Neural crest cell (in vitro differentiated cells): ENCODE data around the gene ATG9A. TPM values are rescaled to one million over a fixed set of nuclear protein-coding genes. Genes with fewer than 3 reads are reported as not detected.

Experiments
- DNase-seq: peaks from one replicate; pipeline ENCODE4 v3.0.0; 2021; ENCODE audit warnings: low read depth, mixed read lengths, low spot score
- H3K27ac Mint-ChIP-seq: one replicate; pipeline ENCODE4 v1.8.0; 2021; ENCODE audit warnings: mild to moderate bottlenecking, mixed read lengths; ENCODE audit not compliant: unreplicated experiment
- H3K27me3 Mint-ChIP-seq: 2 replicates; pipeline ENCODE4 v1.8.0; 2021; ENCODE audit warnings: low read depth, mild to moderate bottlenecking, mixed read lengths
- H3K36me3 Mint-ChIP-seq: 2 replicates; pipeline ENCODE4 v1.8.0; 2021; ENCODE audit warnings: low read depth, mild to moderate bottlenecking, mixed read lengths
- H3K4me1 Mint-ChIP-seq: 2 replicates; pipeline ENCODE4 v1.8.0; 2021; ENCODE audit warnings: mixed read lengths
- H3K4me3 Mint-ChIP-seq: one replicate; pipeline ENCODE4 v1.8.0; 2021; ENCODE audit warnings: mild to moderate bottlenecking, mixed read lengths
- H3K9me3 Mint-ChIP-seq: 2 replicates; pipeline ENCODE4 v1.8.0; 2021; ENCODE audit warnings: mixed read lengths
- total RNA-seq: library from RNA; stranded (reverse); gene quantifications from 2 replicates; pipeline ENCODE4 v1.2.1, GENCODE V29; 2021
- TF ChIP-seq, protein P1 (sequence below): fragments of 200-600 bp; sonication (generic); conservative IDR thresholded peaks from 2 replicates; pipeline ENCODE4 v1.5.0; 2021; ENCODE audit warnings: antibody characterized with exemption, mild to moderate bottlenecking

Gene ATG9A
- total RNA-seq, 1 donor from 2014 or later: 42.0 TPM

DNA sequence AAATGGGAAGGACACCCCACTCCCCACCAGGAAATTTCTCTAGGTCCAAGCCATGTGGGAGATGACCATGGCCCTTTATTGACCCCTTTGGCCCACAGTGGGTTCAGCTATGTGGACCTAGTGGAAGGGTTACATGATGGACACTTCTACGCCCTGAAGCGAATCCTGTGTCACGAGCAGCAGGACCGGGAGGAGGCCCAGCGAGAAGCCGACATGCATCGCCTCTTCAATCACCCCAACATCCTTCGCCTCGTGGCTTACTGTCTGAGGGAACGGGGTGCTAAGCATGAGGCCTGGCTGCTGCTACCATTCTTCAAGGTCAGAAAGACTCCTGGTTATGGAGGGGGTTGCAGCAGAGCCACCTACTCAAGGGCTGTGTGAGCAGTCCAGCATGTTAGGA lies 17.1 kb upstream of the ATG9A start:
- Mint-ChIP-seq H3K4me1 (peaks cover 10% of the 10 kb centered on the region), H3K36me3 (no peaks in the 10 kb centered on the region), H3K27me3 (peaks cover 23% of the 10 kb centered on the region), H3K9me3 (no peaks in the 10 kb centered on the region), H3K27ac (no peak overlapping the region), H3K4me3 (peak overlapping the region; percentile 94)
- DNase-seq: no peak
- TF ChIP-seq, protein P1, sequence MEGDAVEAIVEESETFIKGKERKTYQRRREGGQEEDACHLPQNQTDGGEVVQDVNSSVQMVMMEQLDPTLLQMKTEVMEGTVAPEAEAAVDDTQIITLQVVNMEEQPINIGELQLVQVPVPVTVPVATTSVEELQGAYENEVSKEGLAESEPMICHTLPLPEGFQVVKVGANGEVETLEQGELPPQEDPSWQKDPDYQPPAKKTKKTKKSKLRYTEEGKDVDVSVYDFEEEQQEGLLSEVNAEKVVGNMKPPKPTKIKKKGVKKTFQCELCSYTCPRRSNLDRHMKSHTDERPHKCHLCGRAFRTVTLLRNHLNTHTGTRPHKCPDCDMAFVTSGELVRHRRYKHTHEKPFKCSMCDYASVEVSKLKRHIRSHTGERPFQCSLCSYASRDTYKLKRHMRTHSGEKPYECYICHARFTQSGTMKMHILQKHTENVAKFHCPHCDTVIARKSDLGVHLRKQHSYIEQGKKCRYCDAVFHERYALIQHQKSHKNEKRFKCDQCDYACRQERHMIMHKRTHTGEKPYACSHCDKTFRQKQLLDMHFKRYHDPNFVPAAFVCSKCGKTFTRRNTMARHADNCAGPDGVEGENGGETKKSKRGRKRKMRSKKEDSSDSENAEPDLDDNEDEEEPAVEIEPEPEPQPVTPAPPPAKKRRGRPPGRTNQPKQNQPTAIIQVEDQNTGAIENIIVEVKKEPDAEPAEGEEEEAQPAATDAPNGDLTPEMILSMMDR: no peak

DNA sequence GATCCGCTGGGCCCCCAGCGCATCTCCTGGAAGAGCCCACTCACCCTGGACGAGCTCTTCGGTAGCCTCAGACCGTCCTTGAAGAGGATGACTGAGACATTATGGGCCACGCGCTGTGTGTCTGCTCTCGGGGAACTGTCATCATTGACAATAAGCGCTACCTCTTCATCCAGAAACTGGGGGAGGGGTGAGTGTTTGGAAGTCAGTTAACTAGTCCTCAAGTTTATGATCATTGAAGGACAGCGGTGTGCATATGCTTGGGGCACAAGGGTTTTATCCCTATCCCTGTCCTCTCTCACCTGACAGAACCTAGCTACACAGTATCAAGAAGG lies 16.4 kb upstream of the ATG9A start:
- Mint-ChIP-seq H3K4me3 (peak overlapping the region; percentile 94), H3K9me3 (no peaks in the 10 kb centered on the region), H3K4me1 (peaks cover 10% of the 10 kb centered on the region), H3K27me3 (peaks cover 16% of the 10 kb centered on the region), H3K36me3 (no peaks in the 10 kb centered on the region), H3K27ac (peak overlapping the region; percentile 96)
- no peak for DNase-seq
- TF ChIP-seq, protein P1: no peak

DNA sequence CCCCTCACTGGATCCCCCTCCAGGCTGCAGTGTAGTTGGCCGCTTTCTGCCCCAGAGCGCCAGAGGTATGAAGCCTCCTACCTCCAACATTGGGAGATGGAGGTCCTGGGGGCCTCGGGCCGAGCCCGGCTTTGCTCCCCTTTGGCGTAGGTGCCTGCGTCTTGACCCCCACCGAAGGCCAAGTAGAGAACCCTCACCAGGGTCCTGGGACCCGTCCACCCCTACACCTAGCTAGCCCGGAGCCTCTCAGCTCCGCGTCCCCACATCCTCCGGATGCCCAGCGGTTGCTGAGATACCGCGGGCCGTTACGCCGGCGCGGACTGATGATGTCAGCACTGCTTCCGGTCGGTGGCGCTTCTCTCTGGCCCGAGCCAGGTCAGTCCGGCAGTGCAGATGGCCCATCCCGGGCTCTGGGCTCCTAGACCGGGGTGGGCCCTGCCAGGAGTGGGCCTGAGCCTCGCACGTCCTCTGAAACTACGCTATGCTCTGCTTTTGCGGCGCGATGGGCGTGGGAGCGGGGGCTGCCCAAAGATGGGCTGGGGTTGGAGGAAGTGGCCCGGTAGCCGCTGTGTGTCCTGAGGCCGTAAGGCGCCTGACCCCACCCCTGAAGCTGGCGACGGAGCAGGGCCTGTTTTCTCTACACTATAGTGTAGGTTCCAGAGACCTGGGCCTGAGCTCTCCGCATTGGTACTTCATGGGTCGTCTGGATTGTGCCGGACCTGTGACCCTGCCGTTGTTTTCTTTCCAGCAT lies 15.9 kb upstream of the ATG9A start, which contains the start of the genes GLB1L and STK16:
Gene GLB1L (minus strand): TSS at position 297 of the 751 bp plus-strand sequence. CDS start 1,871 bp downstream, outside the sequence.
Gene STK16 (plus strand): TSS at position 332 of the 751 bp plus-strand sequence. CDS start 521 bp downstream, outside the sequence.
- peak; percentile 91 for DNase-seq
- peak within 1 kb of the TSS; percentile 94 for H3K4me3 Mint-ChIP-seq
- peaks cover 11% of the 10 kb centered on the region for H3K27me3 Mint-ChIP-seq
- TF ChIP-seq, protein P1: no peak
- no peaks in the 10 kb centered on the region for H3K9me3 Mint-ChIP-seq
- peaks cover 10% of the 10 kb centered on the region for H3K4me1 Mint-ChIP-seq
- peak within 1 kb of the TSS; percentile 96 for H3K27ac Mint-ChIP-seq
- no peaks in the 10 kb centered on the region for H3K36me3 Mint-ChIP-seq

DNA sequence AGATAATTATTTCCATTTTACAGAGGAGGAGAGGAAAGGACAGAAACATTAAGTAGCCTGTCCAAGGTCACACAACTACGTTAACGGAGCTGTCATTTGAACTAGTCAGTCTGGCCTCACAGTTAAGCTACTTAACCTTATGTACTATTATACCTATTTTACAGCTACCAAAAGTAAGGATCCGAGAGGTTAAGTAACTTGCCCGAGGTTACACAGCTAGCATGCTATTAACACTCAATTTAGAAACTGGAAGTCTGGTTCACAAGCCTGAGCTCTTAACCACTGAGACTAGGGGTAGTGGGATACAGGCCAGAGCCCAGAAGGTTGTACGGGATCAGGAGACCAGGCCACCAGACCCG lies 15.3 kb upstream of the ATG9A start:
- no peak for DNase-seq

DNA sequence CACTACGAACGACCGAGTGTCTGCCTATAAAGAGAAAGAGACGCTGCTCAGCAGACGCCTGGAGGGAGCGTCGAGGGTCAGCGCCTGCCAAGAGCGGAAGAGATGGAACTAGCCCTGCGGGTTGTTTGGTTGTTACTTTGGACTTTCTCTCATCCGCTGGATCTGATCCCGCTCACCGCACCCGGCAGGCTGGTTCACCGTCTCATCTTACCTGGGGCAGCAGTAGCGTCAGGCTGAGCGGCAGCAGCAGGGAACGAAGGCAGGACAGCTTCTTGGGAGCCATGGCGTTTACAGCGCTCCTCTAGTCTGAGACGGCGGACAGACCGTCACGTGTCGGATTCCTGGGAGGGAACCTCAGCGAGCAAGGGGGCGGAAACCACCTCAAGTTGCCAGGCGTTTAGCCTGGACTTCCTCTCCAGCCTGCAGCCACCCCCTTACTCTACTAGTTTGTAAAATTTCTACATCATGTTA lies 13.9 kb upstream of the ATG9A start:
- no peak for DNase-seq
- no peak overlapping the region for H3K27ac Mint-ChIP-seq
- H3K27me3 Mint-ChIP-seq: no peaks in the 10 kb centered on the region
- no peaks in the 10 kb centered on the region for H3K36me3 Mint-ChIP-seq
- H3K4me1 Mint-ChIP-seq: peaks cover 10% of the 10 kb centered on the region
- TF ChIP-seq, protein P1: no peak
- H3K9me3 Mint-ChIP-seq: no peaks in the 10 kb centered on the region
- H3K4me3 Mint-ChIP-seq: peak overlapping the region; percentile 84

More for the DNA sequence above, 15.3 kb upstream of the ATG9A start:
- Mint-ChIP-seq H3K9me3 (no peaks in the 10 kb centered on the region), H3K27ac (peak overlapping the region; percentile 96), H3K4me3 (peak overlapping the region; percentile 94), H3K27me3 (peaks cover 6% of the 10 kb centered on the region), H3K4me1 (peaks cover 10% of the 10 kb centered on the region), H3K36me3 (no peaks in the 10 kb centered on the region)
- TF ChIP-seq, protein P1: no peak
